HepG2 (cell line): ENCODE results near the gene ITPK1. TPM values are rescaled to one million over a fixed set of nuclear protein-coding genes. Genes with fewer than 3 reads are reported as not detected.

Source experiments
- ATAC-seq: fragments of 200-7000 bp; cut with Tn5 transposase; 3 replicates; pipeline ENCODE4 v1.9.1; 2020; ENCODE audit warnings: mild to moderate bottlenecking, moderate library complexity
- BruUV-seq: library from RNA; stranded (reverse); fragments of 400-500 nt; replicated peaks from 2 replicates; lab custom pipeline; 2021; lab: Mats Ljungman, UMichigan
- CTCF ChIA-PET: fragments of 300-600 bp; formaldehyde crosslinking; extraction: SDS; loops from one replicate; lab custom pipeline; 2021; ENCODE audit warnings: low total read pairs, inconsistent platforms, low intra/inter-chr PET ratio; lab: Yijun Ruan, JAX
- POLR2A ChIA-PET: fragments of 350-600 bp; sonication (Branson Sonifier 250); formaldehyde crosslinking; loops from one replicate; lab custom pipeline; 2020; ENCODE audit warnings: antibody characterized with exemption, inconsistent platforms; lab: Yijun Ruan, JAX
- DNase-seq: peaks from one replicate; pipeline ENCODE4 v3.0.0-alpha.2; 2015; ENCODE audit warnings: low spot score
- FAIRE-seq: peaks from 3 replicates; lab custom pipeline; 2011; peaks lifted over from hg19 to GRCh38; lab: Jason Lieb, UNC
- H2AFZ ChIP-seq: one replicate; pipeline ENCODE4 v1.6.1; 2011; ENCODE audit warnings: low read length, inconsistent platforms
- H3K27ac ChIP-seq: fragments of 300-600 bp; 3 replicates; pipeline ENCODE4 v1.8.0; 2011; ENCODE audit warnings: mixed run types, mild to moderate bottlenecking, mixed read lengths, low read length, inconsistent platforms; ENCODE audit not compliant: insufficient read depth; ENCODE audit errors: extremely low read length
- H3K27me3 ChIP-seq, 2 experiments: fragments of 200-600 bp in 1 of 2; 2 replicates in 1 of 2; 3 replicates in 1 of 2; pipeline versions ENCODE4 v1.6.0 to v1.8.0; 2011; ENCODE audit warnings: low read length in 2 of 2, mild to moderate bottlenecking in 2 of 2, moderate library complexity in 2 of 2, inconsistent platforms in 1 of 2; ENCODE audit not compliant: insufficient read depth in 2 of 2, control insufficient read depth in 1 of 2
- H3K36me3 ChIP-seq, 2 experiments: fragments of 200-600 bp in 1 of 2; replicated peaks in 1 of 2; 2 replicates in 1 of 2; 3 replicates in 1 of 2; pipeline versions ENCODE4 v1.5.1 to v1.8.0; 2011; ENCODE audit warnings: low read length in 2 of 2, inconsistent platforms in 1 of 2; ENCODE audit not compliant: insufficient read depth in 2 of 2, control insufficient read depth in 1 of 2
- H3K4me1 ChIP-seq: 2 replicates; pipeline ENCODE4 v1.5.1; 2012; ENCODE audit warnings: low read length, inconsistent platforms; ENCODE audit not compliant: insufficient read depth
- H3K4me2 ChIP-seq: 2 replicates; pipeline ENCODE4 v1.6.0; 2011; ENCODE audit warnings: low read depth, low read length, inconsistent platforms
- H3K4me3 ChIP-seq, 3 experiments: fragments of 200-600 bp in 1 of 3; sonication (generic), shearing (Covaris generic) in 1 of 3; replicated peaks in 1 of 3; 2 replicates each; pipeline ENCODE4 v1.5.1; 2011 to 2016; ENCODE audit warnings: low read length in 3 of 3, inconsistent platforms in 2 of 3, low read depth in 2 of 3, mild to moderate bottlenecking in 2 of 3, control low read depth in 1 of 3, mixed read lengths in 1 of 3; ENCODE audit not compliant: insufficient read depth in 1 of 3
- H3K79me2 ChIP-seq: one replicate; pipeline ENCODE4 v1.6.1; 2011; ENCODE audit warnings: low read length, inconsistent platforms; ENCODE audit not compliant: insufficient read depth
- H3K9ac ChIP-seq: 2 replicates; pipeline ENCODE4 v1.6.0; 2011; ENCODE audit warnings: mild to moderate bottlenecking, low read depth, low read length, inconsistent platforms; ENCODE audit not compliant: insufficient read depth
- H3K9me3 ChIP-seq: 2 replicates; pipeline ENCODE4 v1.5.1; 2012; ENCODE audit warnings: mild to moderate bottlenecking, low read length
- H4K20me1 ChIP-seq: 2 replicates; pipeline ENCODE4 v1.6.0; 2011; ENCODE audit warnings: inconsistent platforms, mild to moderate bottlenecking, low read length, moderate library complexity; ENCODE audit not compliant: insufficient read depth
- ATAD3A ChIP-seq: sonication (generic); formaldehyde crosslinking; IDR thresholded peaks from 2 replicates; pipeline ENCODE4 v1.4.0; 2020; ENCODE audit warnings: missing genetic modification reagents
- CBX2 ChIP-seq, 2 experiments: fragments of 200-600 bp in 1 of 2; sonication (generic); formaldehyde crosslinking in 1 of 2; IDR thresholded peaks; 2 replicates each; pipeline versions ENCODE4 v1.7.0 to v1.8.1; 2018 to 2022; ENCODE audit warnings: low read depth in 2 of 2, low read length in 1 of 2, mild to moderate bottlenecking in 1 of 2, missing genetic modification reagents in 1 of 2
- CENPT ChIP-seq: sonication (generic); formaldehyde crosslinking; IDR thresholded peaks from 2 replicates; pipeline ENCODE4 v1.8.0; 2022; ENCODE audit warnings: low read depth, mild to moderate bottlenecking, moderate library complexity, missing genetic modification reagents
- FOXA1 ChIP-seq, 2 experiments: fragments of 450-650 bp in 1 of 2; sonication (generic) in 1 of 2; formaldehyde crosslinking in 1 of 2; IDR thresholded peaks; 2 replicates each; pipeline versions ENCODE4 v1.4.0 to v1.6.1; 2016 to 2020; ENCODE audit warnings: missing genetic modification reagents in 1 of 2
- HIVEP1 ChIP-seq: sonication (generic); formaldehyde crosslinking; IDR thresholded peaks from 2 replicates; pipeline ENCODE4 v1.4.0; 2020; ENCODE audit warnings: mild to moderate bottlenecking, missing genetic modification reagents
- IRX3 ChIP-seq: sonication (generic); formaldehyde crosslinking; IDR thresholded peaks from 2 replicates; pipeline ENCODE4 v1.8.1; 2023; ENCODE audit warnings: mild to moderate bottlenecking, low read depth, missing genetic modification reagents, borderline replicate concordance
- NFYB ChIP-seq: sonication (generic); formaldehyde crosslinking; IDR thresholded peaks from 2 replicates; pipeline ENCODE4 v1.4.0; 2020; ENCODE audit warnings: missing genetic modification reagents
- PITX1 ChIP-seq: sonication (generic); formaldehyde crosslinking; IDR thresholded peaks from 2 replicates; pipeline ENCODE4 v1.5.1; 2020; ENCODE audit warnings: mild to moderate bottlenecking, missing genetic modification reagents
- SIX4 ChIP-seq: sonication (generic); formaldehyde crosslinking; IDR thresholded peaks from 2 replicates; pipeline ENCODE4 v1.4.0; 2020; ENCODE audit warnings: missing genetic modification reagents
- ZNF577 ChIP-seq: sonication (generic); formaldehyde crosslinking; IDR thresholded peaks from 2 replicates; pipeline ENCODE4 v1.4.0; 2020; ENCODE audit warnings: mild to moderate bottlenecking, low read depth, missing genetic modification reagents, borderline replicate concordance
- ZSCAN21 ChIP-seq: sonication (generic); formaldehyde crosslinking; IDR thresholded peaks from 2 replicates; pipeline ENCODE4 v1.8.0; 2022; ENCODE audit warnings: mild to moderate bottlenecking, missing genetic modification reagents, moderate library complexity, borderline replicate concordance
- WGBS: methylation state at CpG from one replicate; pipeline ENCODE4 v1.1.6; 2017; ENCODE audit warnings: low lambda C conversion rate; 5-methylcytosine and 5-hydroxymethylcytosine counted together
- in situ Hi-C: cut with HindIII; loops from 2 replicates; pipeline ENCODE4 v1.10.0; 2017; ENCODE audit warnings: low pct_unique_long_range_greater_than_20kb; ENCODE audit not compliant: extremely low pct_ligation_motif_present
- intact Hi-C: fragments of 100-400 bp; cut with micrococcal nuclease; formaldehyde crosslinking; loops from one replicate; pipeline ENCODE4 v1.10.0; 2022; ENCODE audit not compliant: unreplicated experiment
- polyA plus RNA-seq, 8 experiments: library from polyadenylated mRNA; depleted of rRNA in 3 of 8; stranded (reverse) in 7 of 8; unstranded in 1 of 8; fragments of >200 nt; fragmentation: Illumina TruSeq in 4 of 8; extraction: Trizol in 4 of 8; gene quantifications; 2 replicates each; pipeline versions ENCODE4 v1.2.1 to v1.2.3, GENCODE V29; 2011 to 2016; ENCODE audit warnings: low read depth in 4 of 8, missing spikeins in 1 of 8, mixed read lengths in 1 of 8; ENCODE audit not compliant: insufficient read depth in 1 of 8
- total RNA-seq, 5 experiments: library from RNA; depleted of rRNA; stranded (reverse); fragments of >200 nt; fragmentation: Illumina TruSeq; extraction: Trizol; gene quantifications; 2 replicates each; pipeline ENCODE4 v1.2.3, GENCODE V29; 2016; ENCODE audit warnings: low read depth in 1 of 5
- TF ChIP-seq, protein P1 (sequence below): sonication (generic); formaldehyde crosslinking; IDR thresholded peaks from 2 replicates; pipeline ENCODE4 v1.8.1; 2023; ENCODE audit warnings: mild to moderate bottlenecking, missing genetic modification reagents
- TF ChIP-seq, protein P2 (sequence below): sonication (generic); formaldehyde crosslinking; IDR thresholded peaks from 2 replicates; pipeline ENCODE4 v1.5.0; 2020; ENCODE audit warnings: mild to moderate bottlenecking, low read depth, missing genetic modification reagents, borderline replicate concordance
- TF ChIP-seq, protein P3 (sequence below): sonication (generic); formaldehyde crosslinking; IDR thresholded peaks from 2 replicates; pipeline ENCODE4 v1.5.0; 2020; ENCODE audit warnings: missing genetic modification reagents

Gene ITPK1
- total and polyA plus RNA-seq, 2 of the 13 experiments (the other 11 are each of a cell fraction or from before 2014, with no cell fraction given) = 20.5 to 47.5 TPM

DNA sequence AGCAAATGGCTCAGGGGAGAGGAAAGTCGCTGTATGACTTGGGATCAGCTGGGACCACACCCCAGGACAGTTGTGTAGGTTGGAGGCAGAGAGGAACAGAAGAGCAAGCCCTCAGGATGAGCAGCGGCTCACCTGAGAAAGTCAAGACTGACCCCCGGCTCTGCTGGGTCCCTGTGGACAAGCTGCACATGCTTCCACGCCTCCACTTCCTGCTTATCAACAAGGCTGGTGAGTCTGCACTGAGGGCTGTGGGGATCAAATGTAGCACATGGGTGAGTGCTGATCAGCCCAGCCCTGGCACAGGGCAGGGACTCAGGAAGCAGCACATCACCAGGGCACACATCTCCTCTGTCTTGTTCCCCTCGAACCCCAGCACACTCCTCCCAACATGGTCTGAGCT lies 100.7 kb downstream of the ITPK1 start:
- TF ChIP-seq, protein P1, sequence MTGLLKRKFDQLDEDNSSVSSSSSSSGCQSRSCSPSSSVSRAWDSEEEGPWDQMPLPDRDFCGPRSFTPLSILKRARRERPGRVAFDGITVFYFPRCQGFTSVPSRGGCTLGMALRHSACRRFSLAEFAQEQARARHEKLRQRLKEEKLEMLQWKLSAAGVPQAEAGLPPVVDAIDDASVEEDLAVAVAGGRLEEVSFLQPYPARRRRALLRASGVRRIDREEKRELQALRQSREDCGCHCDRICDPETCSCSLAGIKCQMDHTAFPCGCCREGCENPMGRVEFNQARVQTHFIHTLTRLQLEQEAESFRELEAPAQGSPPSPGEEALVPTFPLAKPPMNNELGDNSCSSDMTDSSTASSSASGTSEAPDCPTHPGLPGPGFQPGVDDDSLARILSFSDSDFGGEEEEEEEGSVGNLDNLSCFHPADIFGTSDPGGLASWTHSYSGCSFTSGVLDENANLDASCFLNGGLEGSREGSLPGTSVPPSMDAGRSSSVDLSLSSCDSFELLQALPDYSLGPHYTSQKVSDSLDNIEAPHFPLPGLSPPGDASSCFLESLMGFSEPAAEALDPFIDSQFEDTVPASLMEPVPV (CRISPR knock-in tag) = no peak
- TF ChIP-seq ZNF577 (CRISPR knock-in tag) (no peak), HIVEP1 (CRISPR knock-in tag) (no peak), ZSCAN21 (CRISPR knock-in tag) (no peak), PITX1 (CRISPR knock-in tag) (no peak), CBX2 (IDR thresholded peaks at IDR 0.05; ENCODE audit: low read depth, low read length) (no peak), CBX2 (CRISPR knock-in tag; IDR thresholded peaks at IDR 0.05; ENCODE audit: low read depth) (no peak), ATAD3A (CRISPR knock-in tag) (no peak), FOXA1 (IDR thresholded peaks at IDR 0.05) (no peak), FOXA1 (CRISPR knock-in tag; IDR thresholded peaks at IDR 0.05) (no peak), CENPT (CRISPR knock-in tag) (no peak), NFYB (CRISPR knock-in tag) (no peak), SIX4 (CRISPR knock-in tag) (no peak), IRX3 (CRISPR knock-in tag) (no peak)
- TF ChIP-seq, protein P2, sequence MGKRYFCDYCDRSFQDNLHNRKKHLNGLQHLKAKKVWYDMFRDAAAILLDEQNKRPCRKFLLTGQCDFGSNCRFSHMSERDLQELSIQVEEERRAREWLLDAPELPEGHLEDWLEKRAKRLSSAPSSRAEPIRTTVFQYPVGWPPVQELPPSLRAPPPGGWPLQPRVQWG (CRISPR knock-in tag) = no peak
- TF ChIP-seq, protein P3, sequence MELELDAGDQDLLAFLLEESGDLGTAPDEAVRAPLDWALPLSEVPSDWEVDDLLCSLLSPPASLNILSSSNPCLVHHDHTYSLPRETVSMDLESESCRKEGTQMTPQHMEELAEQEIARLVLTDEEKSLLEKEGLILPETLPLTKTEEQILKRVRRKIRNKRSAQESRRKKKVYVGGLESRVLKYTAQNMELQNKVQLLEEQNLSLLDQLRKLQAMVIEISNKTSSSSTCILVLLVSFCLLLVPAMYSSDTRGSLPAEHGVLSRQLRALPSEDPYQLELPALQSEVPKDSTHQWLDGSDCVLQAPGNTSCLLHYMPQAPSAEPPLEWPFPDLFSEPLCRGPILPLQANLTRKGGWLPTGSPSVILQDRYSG (CRISPR knock-in tag) = no peak
- TF ChIP-seq, all 625 proteins: peak for 0
- intact Hi-C loops = no loop called here
- FAIRE-seq = no peak
- Histone ChIP-seq H3K9me3 (no peaks in the 10 kb centered on the region), H3K9ac (no peak overlapping the region), H3K36me3 (peaks cover 4 to 5% of the 10 kb centered on the region in 2 experiments; a peak in 4 of 5 replicates), H3K27ac (no peak overlapping the region), H3K79me2 (peaks cover 3% of the 10 kb centered on the region), H3K4me1 (peaks cover 78% of the 10 kb centered on the region), H2AFZ (no peak overlapping the region), H3K4me3 (no peak overlapping the region), H3K4me2 (no peak overlapping the region), H4K20me1 (no peaks in the 10 kb centered on the region), H3K27me3 (no peaks in the 10 kb centered on the region)
- WGBS = 87% methylated on average over 4 of the region's 5 CpGs
- no peak for ATAC-seq
- ChIA-PET CTCF (no interaction called here), POLR2A (no interaction called here)
- in situ Hi-C loops = no loop called here
- no TSS peak for BruUV-seq
- no peak for DNase-seq
